GM21390 (cell line): ENCODE measurements around the gene SLC66A2.
A peak's percentile ranks its signal among the peaks of the same experiment; 100 is the strongest.
"Not testable (repeated sequence)": the region's sequence is repeated elsewhere in the genome, so short reads cannot be mapped to it uniquely, and the experiment has no call there.

Experiments
- ATAC-seq: cut with Tn5 transposase; IDR thresholded peaks from one replicate; pipeline ENCODE4 v1.9.1; 2021; ENCODE audit not compliant: unreplicated experiment

The SLC66A2 gene

DNA sequence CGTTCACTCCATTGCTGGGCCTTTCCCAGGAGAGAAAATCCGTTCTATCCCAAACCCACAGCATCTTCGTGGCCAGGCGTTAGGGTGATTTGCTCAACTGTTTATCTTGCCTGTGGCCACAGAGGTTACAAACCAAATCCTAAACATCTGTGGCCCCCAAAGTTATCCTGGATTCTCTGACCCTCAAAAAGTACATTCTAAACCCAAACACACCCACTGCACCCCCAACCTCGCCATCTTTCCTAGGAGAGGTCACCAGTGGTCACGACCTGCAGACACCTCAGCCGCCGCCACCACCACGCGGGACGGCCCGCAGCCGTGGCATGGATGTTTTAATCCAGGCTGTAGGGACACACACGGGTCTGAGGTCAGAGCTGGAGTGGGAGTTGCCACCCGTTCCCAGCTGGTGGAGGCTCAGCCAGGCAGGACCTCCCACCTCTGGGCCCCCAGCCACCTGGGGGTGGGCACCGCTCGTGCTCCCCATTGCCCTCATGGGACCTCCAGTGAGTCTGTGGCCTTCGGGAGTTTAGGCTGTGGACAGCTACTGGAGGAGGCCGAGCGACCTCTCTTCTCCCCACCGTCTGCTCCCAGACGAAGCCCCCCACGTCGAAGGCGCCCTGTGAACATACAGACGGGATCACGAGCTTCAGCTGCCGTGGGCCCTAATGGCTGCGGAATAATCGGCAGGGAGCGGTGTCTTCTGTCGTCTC is 81.7 kb downstream of the SLC66A2 start:
- ATAC-seq: no peak

DNA sequence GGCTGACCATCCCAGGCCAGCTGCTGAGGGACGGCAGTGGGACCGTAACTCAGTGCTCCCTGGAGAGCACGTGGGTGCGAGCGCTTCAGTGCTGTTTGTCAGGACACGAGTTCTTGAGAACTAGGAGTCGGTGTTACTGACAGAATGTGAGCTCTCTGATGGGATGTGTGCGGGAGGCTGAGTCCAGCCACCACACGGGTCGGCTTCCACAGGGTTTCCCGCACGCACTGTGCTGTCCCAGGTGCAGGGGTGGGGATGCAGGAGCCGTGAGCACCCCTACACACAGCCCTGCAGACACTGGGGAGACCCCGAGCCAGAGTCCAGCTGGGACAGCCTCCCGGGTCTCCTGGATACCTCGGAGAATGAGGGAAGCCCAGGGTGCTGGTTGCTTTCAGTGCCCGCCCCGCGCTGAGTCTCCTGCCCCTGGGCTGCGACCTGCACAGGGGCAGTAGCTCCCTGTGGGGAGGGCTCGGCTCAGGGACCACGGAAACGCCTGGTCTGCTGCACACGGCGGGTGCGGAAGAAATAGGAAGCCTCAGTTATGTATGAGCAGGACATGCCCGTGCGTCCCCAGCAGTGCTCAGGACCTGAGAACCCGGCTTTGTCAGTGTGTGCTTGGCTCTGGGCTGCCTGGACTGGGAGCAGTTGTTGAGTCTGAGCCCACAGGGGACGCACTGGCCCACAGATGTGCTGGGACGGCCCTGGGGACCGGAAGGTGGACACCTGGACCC is 82.5 kb downstream of the SLC66A2 start:
- no peak for ATAC-seq

GRCh38 chr18:79868168-79868784 is 83.2 kb downstream of the SLC66A2 start:
- no peak for ATAC-seq

DNA sequence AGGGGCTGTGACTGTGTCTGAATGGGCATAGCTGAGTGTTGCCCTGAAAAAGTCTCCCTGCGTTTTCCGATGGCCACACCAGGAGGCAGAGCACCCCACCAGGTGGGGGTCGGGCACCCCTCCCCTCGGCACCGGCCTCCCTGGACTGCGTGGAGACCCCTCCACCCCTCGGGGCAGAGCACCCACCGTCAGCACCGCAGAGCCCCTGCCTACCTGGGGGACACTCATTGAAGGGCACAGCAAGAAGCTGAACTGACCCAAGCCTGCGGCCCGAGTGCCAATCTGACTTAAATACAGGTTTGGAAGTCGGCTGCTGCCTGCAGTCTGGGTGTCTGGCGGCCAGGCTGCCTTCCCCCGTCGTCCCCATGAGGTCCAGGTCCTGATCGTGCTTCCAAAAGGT is 83.8 kb downstream of the SLC66A2 start:
- ATAC-seq: no peak

- ATAC-seq: no peak
Observed at GRCh38 chr18:79866889-79867574, 84.4 kb downstream of the SLC66A2 start.

DNA sequence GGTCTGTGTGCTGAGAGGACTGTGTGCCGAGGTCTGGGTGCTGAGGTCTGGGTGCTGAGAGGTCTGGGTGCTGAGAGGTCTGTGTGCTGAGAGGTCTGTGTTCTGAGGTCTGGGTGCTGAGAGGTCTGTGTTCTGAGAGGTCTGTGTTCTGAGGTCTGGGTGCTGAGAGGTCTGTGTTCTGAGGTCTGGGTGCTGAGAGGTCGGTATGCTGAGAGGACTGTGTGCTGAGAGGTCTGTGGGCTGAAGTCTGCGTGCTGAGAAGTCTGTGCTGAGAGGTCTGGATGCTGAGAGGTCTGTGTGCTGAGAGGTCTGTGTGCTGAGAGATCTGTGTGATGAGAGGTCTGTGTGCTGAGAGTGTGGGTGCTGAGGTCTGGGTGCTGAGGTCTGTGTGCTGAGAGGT is 85.5 kb downstream of the SLC66A2 start:
- not testable (repeated sequence) for ATAC-seq

DNA sequence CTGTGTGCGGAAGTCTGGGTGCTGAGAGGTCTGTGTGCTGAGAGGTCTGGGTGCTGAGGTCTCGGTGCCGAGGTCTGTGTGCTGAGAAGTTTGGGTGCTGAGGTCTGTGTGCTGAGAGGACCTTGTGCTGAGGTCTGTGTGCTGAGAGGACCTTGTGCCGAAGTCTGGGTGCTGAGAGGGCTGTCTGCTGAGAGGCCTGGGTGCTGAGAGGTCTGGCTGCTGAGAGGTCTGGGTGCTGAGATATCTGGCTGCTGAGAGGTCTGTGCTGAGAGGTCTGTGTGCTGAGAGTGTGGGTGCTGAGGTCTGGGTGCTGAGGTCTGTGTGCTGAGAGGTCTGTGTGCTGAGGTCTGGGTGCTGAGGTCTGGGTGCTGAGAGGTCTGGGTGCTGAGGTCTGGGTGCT is 86.5 kb downstream of the SLC66A2 start:
- not testable (repeated sequence) for ATAC-seq

DNA sequence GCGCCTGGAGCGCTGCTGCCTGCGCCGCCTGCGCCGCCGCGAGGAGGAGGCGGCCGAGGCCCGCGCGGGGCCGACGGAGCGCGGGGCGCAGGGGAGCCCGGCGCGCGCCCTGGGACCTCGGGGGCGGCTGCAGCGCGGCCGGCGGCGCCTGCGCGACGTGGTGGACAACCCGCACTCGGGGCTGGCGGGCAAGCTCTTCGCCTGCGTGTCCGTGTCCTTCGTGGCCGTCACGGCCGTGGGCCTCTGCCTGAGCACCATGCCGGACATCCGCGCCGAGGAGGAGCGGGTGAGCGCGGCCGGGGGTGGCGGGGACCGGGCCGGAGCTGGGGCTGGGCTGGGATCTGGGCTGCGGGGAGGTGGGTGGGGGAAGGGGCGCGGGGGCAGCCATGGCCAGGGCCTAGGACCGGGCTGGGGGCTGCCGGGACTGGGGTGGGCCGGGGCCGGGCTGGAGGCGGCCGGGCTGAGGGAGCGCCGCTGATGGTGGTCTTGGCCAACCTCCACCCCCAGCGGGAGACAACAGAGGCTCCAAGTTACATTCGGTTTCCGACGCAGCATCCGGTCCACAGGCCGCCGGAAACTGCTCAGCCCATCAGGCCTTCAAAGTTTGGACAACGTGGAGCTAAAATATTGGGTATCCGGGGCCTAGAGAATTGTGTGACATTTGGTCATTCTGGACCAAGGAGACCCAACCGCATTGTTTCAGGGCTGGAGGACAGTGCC is 87.3 kb downstream of the SLC66A2 start:
- no peak for ATAC-seq

DNA sequence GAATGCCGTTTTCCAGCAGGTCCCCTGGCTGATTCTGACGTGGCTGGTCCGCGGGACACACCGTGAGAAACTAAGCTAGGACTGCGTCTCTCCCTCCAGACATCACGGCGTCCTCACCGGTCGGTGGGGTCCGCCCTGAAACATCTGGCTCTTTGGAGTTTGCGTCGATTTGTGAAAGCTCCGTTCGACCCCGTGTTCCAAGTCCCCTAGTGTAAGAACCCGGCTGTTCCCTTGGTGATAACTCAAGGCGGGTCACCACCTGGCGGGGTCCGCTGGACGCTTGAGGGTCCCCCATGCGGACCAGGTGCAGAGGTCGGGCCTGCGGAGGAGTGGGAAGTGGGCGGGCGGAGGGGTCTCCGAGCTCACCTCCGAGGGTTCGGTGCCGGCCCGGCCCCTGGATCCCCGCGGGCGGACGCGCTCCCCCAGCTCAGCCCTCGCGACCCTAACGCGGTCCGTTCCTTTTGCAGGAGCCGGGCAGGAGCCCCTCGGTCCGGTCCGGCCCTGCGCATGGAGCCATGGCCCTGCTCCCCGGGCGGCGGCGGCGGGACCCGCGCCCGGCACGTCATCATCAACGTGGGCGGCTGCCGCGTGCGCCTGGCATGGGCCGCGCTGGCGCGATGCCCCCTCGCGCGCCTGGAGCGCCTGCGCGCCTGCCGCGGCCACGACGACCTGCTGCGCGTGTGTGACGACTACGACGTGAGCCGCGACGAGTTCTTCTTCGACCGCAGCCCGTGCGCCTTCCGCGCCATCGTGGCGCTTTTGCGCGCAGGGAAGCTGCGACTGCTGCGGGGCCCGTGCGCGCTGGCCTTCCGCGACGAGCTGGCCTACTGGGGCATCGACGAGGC is 88.1 kb downstream of the SLC66A2 start:
- no peak for ATAC-seq

GRCh38 chr18:79862562-79862961 is 88.9 kb downstream of the SLC66A2 start:
- ATAC-seq: no peak

GRCh38 chr18:79861687-79862086 is 89.8 kb downstream of the SLC66A2 start:
- ATAC-seq: no peak

DNA sequence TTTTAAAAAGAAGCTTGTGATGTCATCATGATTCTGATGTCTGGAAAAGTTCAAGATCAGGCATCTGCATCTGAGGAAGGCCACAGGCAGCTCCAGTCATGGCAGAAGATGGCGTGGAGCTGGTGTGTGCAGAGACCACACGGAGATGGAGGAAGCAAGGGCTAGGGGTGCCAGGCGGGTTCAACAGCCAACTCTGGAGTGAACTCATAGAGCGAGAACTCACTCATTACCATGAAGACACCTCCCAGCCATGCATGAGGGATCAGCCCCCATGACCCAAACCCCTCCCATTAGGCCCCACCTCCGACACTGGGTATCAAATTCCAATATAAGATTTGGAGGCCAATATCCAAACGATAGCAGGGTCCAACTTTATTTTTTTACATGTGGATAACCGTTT is 92.1 kb downstream of the SLC66A2 start:
- no peak for ATAC-seq

DNA sequence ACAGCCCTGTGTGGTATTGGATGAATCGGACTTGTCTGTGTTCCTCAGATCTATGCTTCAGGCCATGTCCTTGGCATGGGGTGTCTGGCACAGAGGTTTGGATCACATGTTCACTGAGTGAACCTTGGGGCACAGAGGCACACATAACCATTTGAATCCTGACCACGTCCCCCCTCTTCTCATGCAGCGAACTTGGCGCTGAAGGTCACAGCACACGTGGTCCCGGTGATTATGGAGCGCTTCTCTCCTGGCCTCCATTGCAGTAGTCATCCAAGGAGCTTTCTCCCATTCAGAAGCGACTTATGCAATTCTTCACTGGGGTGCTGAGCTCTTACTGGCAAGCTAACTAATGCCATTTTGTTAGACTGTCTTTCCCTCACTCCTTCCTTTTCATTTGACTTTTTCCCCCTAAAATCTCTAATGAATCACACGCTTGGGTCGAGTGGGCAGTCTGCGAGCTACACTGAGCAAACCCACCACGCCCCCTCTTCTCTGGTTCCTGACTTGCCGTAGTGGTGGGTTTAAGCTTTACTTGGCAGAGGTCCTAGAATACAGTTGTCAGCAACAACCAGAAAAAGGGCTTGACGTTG is 94.3 kb downstream of the SLC66A2 start:
- no peak for ATAC-seq

- no peak for ATAC-seq
Observed at GRCh38 chr18:79856119-79857007, 95.1 kb downstream of the SLC66A2 start.

- peak; percentile 75 for ATAC-seq
Observed at GRCh38 chr18:79855147-79855933, 96.1 kb downstream of the SLC66A2 start.

DNA sequence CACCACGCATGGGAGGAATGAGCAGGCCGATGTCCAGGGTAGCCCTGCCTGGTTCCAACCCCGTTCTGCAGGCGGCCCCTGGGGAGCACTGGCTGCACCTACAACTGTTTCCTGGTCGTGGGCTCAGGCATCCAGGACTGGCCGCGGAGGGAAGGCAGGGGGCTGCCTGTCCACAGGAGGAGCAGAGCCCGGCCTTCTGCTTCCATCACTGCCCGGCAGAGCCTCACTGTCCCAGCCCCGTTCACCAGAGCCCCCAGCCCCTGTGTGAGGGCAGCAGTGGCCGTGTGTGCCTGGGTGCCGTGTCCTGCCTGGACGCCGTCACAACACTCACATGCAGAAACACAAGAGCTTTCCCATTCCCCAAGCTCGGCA is 97.5 kb downstream of the SLC66A2 start:
- no peak for ATAC-seq

DNA sequence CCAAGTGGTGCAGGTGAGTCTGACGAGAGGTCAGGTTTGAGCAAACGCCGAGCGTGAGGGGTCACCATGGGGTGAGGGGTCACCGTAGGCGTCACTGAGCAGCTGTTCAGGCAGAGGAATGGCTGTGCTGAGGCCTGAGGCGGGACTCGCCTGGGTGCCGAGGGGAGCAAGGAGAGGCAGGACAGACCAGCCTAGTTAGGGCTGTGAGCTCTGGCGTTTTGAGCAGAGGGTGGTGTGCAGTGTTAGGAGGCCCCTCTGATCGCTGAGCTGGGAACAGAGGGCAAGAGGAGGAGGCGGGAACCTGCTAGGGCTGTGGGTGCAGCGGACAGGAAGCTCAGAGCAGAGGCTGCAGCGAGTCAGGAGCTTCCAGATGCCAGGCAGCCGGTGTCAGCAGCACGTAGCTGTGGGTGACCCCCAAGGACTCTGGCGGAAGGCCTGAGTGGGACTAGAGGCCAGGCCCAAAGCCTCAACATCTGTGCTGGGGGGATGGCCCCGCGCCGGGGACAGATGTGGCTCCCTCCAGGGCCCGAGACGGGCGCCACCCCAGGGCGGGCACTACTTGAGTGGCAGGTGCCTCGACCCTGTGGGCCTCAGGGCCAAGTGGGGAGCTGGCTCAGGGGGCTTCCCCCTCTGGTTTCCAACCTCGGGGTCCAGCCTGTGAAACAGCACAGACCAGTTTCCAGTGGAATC is 98.0 kb downstream of the SLC66A2 start:
- no peak for ATAC-seq
